Stimulated activated CD4-positive, alpha-beta T cell treated with anti-CD3 and anti-CD28 coated beads, Interleukin-2, amount 100 ng/mL, for 4 hours (primary cell): ENCODE measurements around the gene PLXNB2.

Experiments used
- DNase-seq: peaks from one replicate; pipeline ENCODE4 v3.0.0-alpha.2; 2020; ENCODE audit warnings: low read depth

The PLXNB2 gene

GRCh38 chr22:50297510-50298265 lies 9.8 kb downstream of the PLXNB2 start:
- DNase-seq: no peak

DNA sequence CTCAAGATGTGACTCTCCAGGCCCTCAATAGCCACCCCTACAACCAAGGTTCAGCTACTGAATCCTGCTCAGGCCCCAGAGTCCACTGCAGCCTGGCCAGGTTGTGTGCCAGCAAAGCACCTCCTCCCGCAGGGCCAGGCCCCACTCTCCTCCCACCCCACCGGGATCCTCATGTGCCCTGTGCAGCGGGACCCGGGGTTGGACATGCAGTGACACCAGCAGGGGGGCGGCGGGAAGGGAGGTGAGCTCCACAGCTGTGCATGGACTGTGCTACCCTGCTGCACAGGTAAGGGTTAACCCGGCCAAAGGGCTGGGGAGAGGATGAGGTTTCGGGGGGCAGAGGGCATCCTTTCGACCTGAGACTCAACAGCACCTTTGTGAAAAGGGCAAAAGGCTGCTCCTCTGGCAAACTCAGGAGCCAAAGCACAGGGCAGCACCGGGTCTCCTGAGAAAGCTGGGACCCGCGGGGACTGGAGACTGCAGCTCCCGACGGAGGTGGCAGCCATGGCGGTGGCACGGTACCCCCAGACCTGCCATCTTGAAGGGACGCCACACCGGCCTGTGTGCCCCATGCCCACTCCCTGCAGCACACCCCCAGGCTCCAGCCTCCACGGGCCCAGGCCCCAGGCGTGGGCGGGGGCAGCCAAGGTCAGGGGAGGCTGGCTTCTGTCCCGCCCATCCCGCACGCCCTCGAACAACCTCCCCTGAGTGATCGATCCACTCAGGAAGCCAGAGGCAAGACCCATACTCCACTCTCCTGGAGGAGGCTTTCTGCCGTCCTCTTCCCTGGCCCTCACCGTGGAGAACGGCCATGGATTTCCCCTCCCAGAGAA lies 10.6 kb downstream of the PLXNB2 start:
- no peak for DNase-seq

DNA sequence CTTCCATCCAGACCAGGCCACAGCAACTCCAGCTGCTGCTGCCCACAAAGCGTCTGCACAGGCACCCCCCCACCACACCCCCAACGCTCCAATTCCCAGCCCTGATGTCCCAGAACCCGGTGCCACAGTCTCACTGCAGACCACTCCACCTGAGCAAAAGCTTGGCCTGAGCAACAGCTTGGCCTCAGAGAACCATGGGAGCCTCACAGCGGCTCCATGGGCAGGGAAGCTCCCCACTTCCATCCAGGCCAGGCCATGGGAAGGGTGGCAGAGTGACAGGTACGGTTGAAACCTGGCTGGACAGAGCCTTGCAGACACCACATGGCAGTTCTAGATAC lies 13.2 kb downstream of the PLXNB2 start:
- no peak for DNase-seq

DNA sequence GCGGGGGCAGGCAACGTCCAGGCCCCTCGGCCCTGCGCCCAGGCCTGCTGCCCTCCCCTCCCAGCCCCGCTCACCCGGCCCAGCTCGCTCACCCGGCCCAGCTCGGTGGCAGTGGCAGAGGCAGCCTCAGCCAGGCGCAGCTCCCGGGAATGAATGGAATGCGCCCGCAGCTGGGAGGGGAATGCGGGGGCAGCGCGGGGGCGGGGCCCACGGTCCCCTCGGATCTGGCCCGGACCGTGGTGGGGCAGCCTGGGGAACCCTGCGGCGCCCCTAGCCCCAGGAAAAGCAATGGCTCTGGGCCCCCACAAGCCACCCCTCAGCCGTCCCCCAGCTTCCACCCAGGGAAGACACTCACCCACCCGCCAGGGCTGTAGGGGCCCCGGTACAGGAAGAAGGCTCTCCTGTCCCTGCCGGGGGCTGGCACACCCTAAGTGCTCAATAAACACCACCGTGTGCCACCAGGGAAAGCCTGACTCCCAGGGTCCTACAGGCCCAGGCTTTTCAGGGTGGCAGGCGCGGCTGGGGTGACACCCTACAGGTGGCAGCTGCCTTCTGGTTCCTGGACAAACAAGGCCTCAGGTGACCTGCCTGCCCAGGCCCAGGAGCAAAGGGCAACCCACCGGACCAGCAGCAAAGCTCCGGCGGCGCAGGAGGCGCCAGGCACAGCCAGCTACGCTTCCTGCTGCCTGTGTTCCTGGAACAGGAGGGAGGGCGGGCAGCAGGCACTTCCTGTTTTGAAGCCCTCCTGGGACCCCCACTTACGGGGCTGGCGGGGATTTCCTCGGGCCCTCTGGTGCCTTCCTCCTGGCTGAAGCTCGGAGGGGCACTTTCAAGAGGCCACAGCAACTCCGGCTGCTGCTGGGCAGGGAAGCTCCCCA lies 13.8 kb downstream of the PLXNB2 start:
- no peak for DNase-seq

DNA sequence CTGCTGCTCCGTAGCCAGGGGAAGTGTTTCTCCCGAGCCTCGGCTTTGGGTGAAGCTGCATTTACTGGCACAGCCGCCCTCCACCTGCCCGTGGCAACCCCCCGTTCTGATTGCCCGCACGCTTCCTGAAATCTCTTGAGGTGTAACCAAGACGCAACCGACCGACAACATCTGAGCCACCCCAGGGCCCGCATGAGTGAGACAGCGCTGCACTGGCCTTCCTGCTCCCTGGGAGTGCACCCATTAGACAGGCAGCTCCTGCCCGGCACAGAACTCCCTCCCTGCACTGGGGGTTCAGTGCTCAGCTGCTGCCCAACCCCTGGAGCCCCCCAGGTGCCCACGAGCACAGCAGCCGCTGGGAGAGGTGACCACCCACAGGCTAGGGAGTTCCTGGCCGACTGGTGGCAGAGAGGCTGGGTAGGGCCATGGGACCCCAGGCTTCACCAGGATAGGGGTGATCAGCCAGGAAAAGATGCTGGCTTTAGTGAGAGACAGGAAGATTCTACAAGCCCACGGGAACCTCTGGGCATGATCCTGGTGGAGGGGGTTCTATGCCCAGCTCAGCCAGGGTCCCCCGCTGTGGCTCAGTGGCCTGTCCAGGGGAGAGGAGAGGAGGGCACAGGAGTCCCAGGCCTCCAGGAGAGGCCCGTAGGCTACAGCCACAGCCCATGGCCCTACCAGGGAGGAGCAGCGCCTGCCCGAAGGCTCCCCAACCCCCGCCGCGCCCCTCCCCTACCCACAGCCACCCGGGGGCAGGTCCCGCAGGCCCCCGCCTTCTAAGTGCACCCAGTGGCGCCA lies 14.6 kb downstream of the PLXNB2 start:
- DNase-seq: no peak

GRCh38 chr22:50289942-50290630 lies 17.4 kb downstream of the PLXNB2 start:
- DNase-seq: no peak

GRCh38 chr22:50289151-50289941 lies 18.1 kb downstream of the PLXNB2 start:
- DNase-seq: no peak

DNA sequence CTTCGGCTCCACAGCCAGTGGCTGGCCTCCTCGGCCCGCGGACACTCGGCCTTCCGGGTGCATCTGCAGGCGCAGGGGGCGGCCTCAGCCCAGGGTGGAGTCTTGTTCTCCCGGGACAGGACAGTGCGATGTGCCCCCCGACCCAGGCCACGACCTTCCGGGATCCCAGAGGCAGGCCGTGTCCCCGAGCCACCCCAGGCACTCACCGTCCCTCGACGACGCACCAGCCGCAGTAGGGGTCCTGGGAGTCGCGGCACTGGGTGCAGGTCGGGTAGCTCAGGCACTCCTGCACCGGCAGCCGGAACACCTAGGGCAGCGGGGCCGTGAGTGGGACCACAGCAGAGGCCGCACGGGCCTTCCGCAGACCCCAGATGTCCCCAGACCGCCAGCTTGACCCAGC lies 19.7 kb downstream of the PLXNB2 start:
- no peak for DNase-seq

GRCh38 chr22:50286701-50287318 lies 20.6 kb downstream of the PLXNB2 start:
- DNase-seq: no peak

DNA sequence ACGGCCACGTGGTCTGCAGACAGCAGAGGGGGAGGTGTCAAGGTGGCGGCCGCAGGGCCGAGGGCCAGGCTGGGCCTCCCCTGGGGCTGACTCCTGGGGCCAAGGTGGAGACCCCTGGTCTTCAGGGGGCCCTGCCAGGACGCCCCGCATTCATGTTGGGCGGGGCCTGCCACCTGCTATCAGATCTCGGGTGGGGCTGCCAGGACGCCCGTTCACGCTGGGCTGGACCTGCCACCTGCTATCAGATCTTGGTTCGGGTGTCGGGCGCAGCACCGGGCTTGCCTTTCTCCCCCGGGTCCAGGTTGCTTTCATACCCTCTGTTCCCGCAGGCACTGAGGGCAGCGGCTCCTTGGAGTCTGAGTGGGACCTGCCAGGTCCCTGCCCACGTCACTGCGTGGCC lies 21.2 kb downstream of the PLXNB2 start:
- no peak for DNase-seq

DNA sequence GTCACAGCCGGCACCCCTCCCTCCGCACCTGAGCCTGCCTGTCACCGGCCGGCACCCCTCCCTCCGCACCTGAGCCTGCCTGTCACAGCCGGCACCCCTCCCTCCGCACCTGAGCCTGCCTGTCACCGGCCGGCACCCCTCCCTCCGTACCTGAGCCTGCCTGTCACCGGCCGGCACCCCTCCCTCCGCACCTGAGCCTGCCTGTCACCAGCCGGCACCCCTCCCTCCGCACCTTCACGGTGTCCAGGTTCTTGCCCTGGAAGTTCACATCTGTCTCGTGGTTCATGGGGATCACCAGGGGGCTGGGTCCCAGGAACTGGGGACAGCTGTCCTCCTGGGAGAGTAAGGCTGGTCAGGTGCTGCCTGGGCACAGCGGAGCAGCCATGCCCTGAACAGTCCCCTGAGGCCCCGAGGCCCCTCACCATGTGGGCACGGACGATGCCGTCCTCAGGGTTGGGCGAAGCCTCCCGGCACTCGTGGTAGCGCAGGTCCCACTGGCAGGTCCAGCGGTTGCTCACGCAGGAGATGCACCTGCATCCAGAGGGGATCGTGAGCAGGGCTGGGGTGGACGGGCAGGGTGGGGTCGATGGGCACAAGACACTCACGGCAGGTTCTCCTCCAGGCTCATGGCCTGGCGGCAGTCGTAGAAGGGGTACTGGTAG lies 21.7 kb downstream of the PLXNB2 start:
- no peak for DNase-seq

GRCh38 chr22:50284479-50284878 lies 23.0 kb downstream of the PLXNB2 start:
- no peak for DNase-seq

DNA sequence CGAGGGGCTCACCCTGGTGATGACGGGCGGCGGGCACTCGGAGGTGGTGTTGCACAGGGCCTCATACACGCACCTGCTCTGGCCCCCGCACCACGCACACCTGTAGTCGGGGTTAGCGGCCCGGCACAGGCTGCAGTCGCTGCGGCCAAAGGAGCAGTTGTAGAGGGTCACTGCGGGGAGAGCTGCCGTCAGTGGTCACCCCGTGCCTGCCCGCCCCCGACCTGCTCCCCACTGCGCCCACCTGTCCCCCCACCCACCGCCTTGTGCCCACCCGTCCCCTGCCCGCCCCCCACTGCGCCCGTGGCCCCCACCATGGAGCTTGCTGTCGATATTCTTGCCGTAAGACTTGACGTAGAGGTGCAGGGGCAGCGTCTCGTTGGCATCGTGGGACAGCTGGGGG lies 23.6 kb downstream of the PLXNB2 start:
- no peak for DNase-seq

DNA sequence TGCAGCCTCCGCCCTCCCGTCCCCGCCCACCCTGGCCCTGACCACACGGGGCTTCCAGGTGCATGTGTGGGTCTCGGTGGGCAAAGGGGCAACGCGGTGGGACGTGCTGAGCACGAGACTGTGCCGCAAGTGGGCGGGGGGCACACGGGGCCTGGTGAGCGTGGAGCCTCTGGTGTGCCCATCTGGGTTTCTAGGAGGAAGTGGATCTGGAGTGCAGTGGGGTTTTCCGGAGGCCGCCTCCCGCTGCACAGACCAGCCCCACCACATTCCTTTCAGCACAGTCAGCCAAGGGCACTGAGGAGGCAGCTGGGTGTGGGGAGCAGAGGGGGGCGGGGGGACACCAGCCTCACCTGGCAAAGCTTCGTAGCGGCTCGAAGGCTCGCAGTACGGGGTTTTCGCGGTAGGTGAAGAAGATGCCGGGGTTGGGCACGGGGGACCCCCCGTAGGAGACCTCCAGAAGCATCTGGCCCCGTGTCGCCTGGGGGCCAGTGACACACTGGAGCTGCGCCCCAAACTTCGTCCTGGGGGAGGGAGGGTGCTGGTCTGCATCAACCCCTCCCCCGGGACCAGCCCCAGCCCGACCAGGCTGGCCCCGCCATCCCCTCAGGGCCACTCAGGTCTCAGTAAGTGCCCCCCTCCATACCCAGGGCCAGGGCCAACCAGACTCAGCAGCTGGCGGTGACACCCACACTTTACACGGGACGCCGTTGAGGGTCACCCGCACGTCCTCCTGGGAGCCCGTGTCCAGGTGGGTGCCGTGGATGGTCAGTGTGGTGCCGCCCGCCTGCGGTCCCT lies 24.9 kb downstream of the PLXNB2 start:
- no peak for DNase-seq

DNA sequence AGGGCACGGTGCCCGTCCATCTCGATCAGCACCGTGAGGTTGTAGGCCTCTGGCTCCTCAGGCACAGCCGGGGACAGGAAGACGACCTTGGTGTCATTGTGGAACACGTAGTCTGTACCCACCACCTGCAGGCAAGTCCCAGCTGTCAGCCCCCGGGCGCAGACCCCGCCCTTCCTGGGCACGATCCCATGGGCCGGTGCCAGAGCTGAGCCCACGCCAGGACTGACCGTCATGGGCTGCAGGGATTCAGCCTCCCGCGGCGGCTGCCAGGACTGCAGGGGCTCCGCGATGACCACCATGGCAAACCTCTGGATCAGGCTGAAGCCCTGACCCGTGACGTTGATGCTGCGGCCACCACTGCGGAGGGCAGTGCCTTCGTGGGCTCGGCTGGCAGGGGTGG lies 25.5 kb downstream of the PLXNB2 start:
- no peak for DNase-seq

DNA sequence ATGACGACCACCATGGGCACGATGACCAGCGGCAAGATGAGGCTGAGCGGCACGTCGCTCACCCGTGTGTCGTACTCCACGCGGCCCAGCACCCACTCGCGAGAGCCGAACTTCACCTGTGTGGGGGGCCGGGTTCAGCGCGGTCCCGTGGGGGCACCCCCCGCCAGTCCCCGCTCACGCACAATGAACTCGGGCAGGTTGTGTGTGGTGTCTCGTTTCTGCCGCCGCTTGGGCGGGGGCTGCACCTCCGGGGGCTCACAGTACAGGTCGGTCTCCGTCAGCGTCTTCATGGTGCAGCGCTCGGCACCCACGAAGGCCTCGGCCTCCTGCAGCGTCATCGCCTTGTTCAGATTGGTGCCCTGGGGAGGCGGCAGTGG lies 26.1 kb downstream of the PLXNB2 start:
- no peak for DNase-seq

DNA sequence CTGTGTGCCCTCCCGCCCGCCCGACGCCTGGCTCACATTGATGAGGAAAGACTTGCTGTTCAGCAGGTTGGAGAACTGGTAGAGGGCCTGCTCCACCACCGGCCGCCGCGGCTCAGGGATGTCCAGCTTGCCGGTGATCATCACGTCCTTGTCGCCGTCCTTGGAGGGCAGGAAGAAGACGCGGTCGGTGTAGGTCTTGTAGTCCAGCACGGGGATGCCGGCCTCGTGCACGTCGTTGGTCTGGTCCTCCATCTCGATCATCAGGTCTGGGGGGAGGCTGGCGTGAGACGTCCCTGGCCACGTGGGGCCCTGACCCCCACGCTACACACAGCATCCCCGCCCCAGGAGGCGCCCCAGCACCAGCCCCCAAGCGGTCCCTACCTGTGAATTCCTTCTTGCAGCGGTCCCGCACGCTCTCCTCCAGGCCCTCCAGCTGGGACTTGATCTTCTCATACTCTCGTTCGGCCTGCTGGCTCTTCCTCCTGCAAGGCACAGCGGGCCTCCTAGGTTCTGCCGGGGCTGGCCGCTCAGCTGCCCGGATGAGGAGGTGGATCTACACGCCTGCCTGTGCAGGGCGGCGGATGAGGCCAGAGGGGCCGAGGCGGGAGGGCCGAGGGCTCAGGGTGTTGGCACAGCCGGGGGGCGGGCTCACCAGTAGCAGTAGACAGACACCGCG lies 26.6 kb downstream of the PLXNB2 start:
- DNase-seq: no peak
